Motor neuron (in vitro differentiated cells): ENCODE results near the gene ANGPTL7. TPM values are rescaled to one million over a fixed set of nuclear protein-coding genes. Genes with fewer than 3 reads are reported as not detected.
"Not testable (repeated sequence)": the region's sequence is repeated elsewhere in the genome, so short reads cannot be mapped to it uniquely, and the experiment has no call there.

ENCODE experiments used
- ATAC-seq, 8 experiments: fragments of 200-7000 bp; cut with Tn5 transposase; replicated peaks in 6 of 8; 2 replicates each; pipeline ENCODE4 v1.8.0; 2021; ENCODE audit warnings: mild to moderate bottlenecking in 8 of 8, moderate library complexity in 8 of 8
- H3K27ac ChIP-seq, 2 donors: fragments of 250-450 bp; sonication (Bioruptor Pico); 2 replicates each; pipeline ENCODE4 v1.9.0; 2021; ENCODE audit warnings: antibody characterized with exemption in 2 of 2, mild to moderate bottlenecking in 2 of 2, moderate library complexity in 1 of 2
- H3K4me1 ChIP-seq, 2 donors: fragments of 250-450 bp; sonication (Bioruptor Pico); replicated peaks in 1 of 2; 2 replicates each; pipeline ENCODE4 v1.6.1; 2021; ENCODE audit warnings: antibody characterized with exemption in 2 of 2, mild to moderate bottlenecking in 2 of 2, moderate library complexity in 1 of 2
- H3K4me3 ChIP-seq, 5 donors: fragments of 250-450 bp; sonication (Bioruptor Pico); 2 replicates each; pipeline ENCODE4 v1.9.0; 2021; ENCODE audit warnings: antibody characterized with exemption in 5 of 5, mild to moderate bottlenecking in 5 of 5, moderate library complexity in 4 of 5
- WGBS, 10 experiments: fragments of 450-650 bp; shearing (Covaris generic); methylation state at CpG; one replicate each; pipeline ENCODE4 v1.0.0; 2022; 5-methylcytosine and 5-hydroxymethylcytosine counted together
- in situ Hi-C, 9 experiments: fragments of 400-800 bp; cut with MboI; loops; one replicate each; pipeline ENCODE4 v1.15.0; 2021; ENCODE audit warnings: low sequenced_read_pairs in 9 of 9, low pct_unique_long_range_greater_than_20kb in 2 of 9; ENCODE audit not compliant: unreplicated experiment in 9 of 9
- total RNA-seq, 8 experiments: library from RNA; unstranded; fragments of 300-600 nt; gene quantifications; 2 replicates each; pipeline versions ENCODE4 v1.2.3 to v1.2.4, GENCODE V29; 2022

ANGPTL7 gene
- total RNA-seq, 8 experiments from 2014 or later, result 0.16 to 4.7 (median 0.68) TPM

- ATAC-seq, result no peak
- Histone ChIP-seq H3K4me3 (no peak overlapping the region), H3K27ac (no peak overlapping the region), H3K4me1 (peaks cover 0 to 12% of the 10 kb centered on the region in 2 donors)
- WGBS, 10 experiments, result 80 to 100% (median 95%) methylated on average over 2 to 3 of the region's 3 CpGs
- in situ Hi-C loops, result no loop called here
Measured at GRCh38 chr1:11153184-11153583, 36.0 kb upstream of the ANGPTL7 start.

- Histone ChIP-seq H3K4me1 (peaks cover 0 to 24% of the 10 kb centered on the region in 2 donors), H3K4me3 (no peak overlapping the region), H3K27ac (no peak overlapping the region)
- no peak for ATAC-seq
- WGBS, 10 experiments, result 93 to 100% (median 98%) methylated on average over 2 to 3 of the region's 3 CpGs; no CpG with 5 or more reads in 2 of the 10 experiments
- in situ Hi-C loops, result no loop called here
Measured at GRCh38 chr1:11156441-11156840, 32.7 kb upstream of the ANGPTL7 start.

- ATAC-seq, result no peak
- in situ Hi-C loops, result no loop called here
- Histone ChIP-seq H3K4me1 (peaks cover 0 to 24% of the 10 kb centered on the region in 2 donors), H3K4me3 (no peak overlapping the region), H3K27ac (no peak overlapping the region)
- WGBS, 10 experiments, result 73 to 100% (median 93%) methylated on average over 1 to 7 of the region's 7 CpGs; no CpG with 5 or more reads in 2 of the 10 experiments
Measured at GRCh38 chr1:11156963-11157362, 32.2 kb upstream of the ANGPTL7 start.

- WGBS, 10 experiments, result 70 to 90% (median 85%) methylated on average over 1 to 8 of the region's 8 CpGs; no CpG with 5 or more reads in 3 of the 10 experiments
- Histone ChIP-seq H3K4me3 (no peak overlapping the region), H3K4me1 (peaks cover 0 to 24% of the 10 kb centered on the region in 2 donors), H3K27ac (no peak overlapping the region)
- no peak for ATAC-seq
- in situ Hi-C loops, result no loop called here
Measured at GRCh38 chr1:11157394-11157793, 31.8 kb upstream of the ANGPTL7 start.

GRCh38 chr1:11157867-11158266 is 31.3 kb upstream of the ANGPTL7 start:
- in situ Hi-C loops, result no loop called here
- peaks cover 0 to 24% of the 10 kb centered on the region in 2 donors for H3K4me1 ChIP-seq
- H3K4me3 ChIP-seq, result no peak overlapping the region
- WGBS, 10 experiments, result 0 to 100% (median 54%) methylated on average over 1 to 2 of the region's 2 CpGs; no CpG with 5 or more reads in 3 of the 10 experiments
- no peak overlapping the region for H3K27ac ChIP-seq
- ATAC-seq, result peak; percentile 12 to 84 (median 61)

GRCh38 chr1:11158291-11158690 is 30.9 kb upstream of the ANGPTL7 start:
- Histone ChIP-seq H3K4me3 (no peak overlapping the region), H3K27ac (peak overlapping the region in 1 of 2 donors; percentile 27), H3K4me1 (peaks cover 0 to 24% of the 10 kb centered on the region in 2 donors)
- in situ Hi-C loops, result no loop called here
- peak in 3 of 8 experiments; percentile 7 to 44 (median 15) for ATAC-seq
- WGBS, 10 experiments, result 38 to 100% (median 89%) methylated on average over 1 to 3 of the region's 3 CpGs

- Histone ChIP-seq H3K4me1 (peaks cover 0 to 24% of the 10 kb centered on the region in 2 donors), H3K27ac (peak overlapping the region in 1 of 2 donors; percentile 45), H3K4me3 (no peak overlapping the region)
- peak; percentile 59 to 93 (median 79) for ATAC-seq
- in situ Hi-C loops, result no loop called here
- WGBS, 10 experiments, result 18 to 100% (median 78%) methylated on average over 1 to 3 of the region's 3 CpGs; no CpG with 5 or more reads in 3 of the 10 experiments
Measured at GRCh38 chr1:11158720-11159321, 30.3 kb upstream of the ANGPTL7 start.

GRCh38 chr1:11162752-11163151 is 26.4 kb upstream of the ANGPTL7 start:
- H3K27ac ChIP-seq, H3K4me3 ChIP-seq, in situ Hi-C loops, ATAC-seq: not testable (repeated sequence)
- peaks cover 0 to 16% of the 10 kb centered on the region in 2 donors for H3K4me1 ChIP-seq
- WGBS, 10 experiments, result no CpG with 5 or more reads among the region's 4 CpGs

- 96 to 100% (median 100%) methylated on average over 1 to 5 of the region's 5 CpGs; no CpG with 5 or more reads in 2 of the 10 experiments for whole genome bisulfite sequencing, 10 experiments
- ATAC-seq, H3K27ac ChIP-seq, H3K4me1 ChIP-seq, H3K4me3 ChIP-seq, in situ Hi-C loops: not testable (repeated sequence)
Measured at GRCh38 chr1:11166744-11167143, 22.4 kb upstream of the ANGPTL7 start.

GRCh38 chr1:11168731-11169130 is 20.4 kb upstream of the ANGPTL7 start:
- Histone ChIP-seq H3K4me1 (no peaks in the 10 kb centered on the region), H3K27ac (no peak overlapping the region), H3K4me3 (no peak overlapping the region)
- 80 to 100% (median 95%) methylated on average over 1 of the region's 1 CpG; no CpG with 5 or more reads in 4 of the 10 experiments for WGBS, 10 experiments
- ATAC-seq, result no peak
- in situ Hi-C loops, result no loop called here

GRCh38 chr1:11169202-11169601 is 20.0 kb upstream of the ANGPTL7 start:
- no peak overlapping the region for H3K4me3 ChIP-seq
- ATAC-seq, result no peak
- in situ Hi-C loops, result no loop called here
- H3K27ac ChIP-seq, result no peak overlapping the region
- no peaks in the 10 kb centered on the region for H3K4me1 ChIP-seq
- 84 to 100% (median 92%) methylated on average over 1 to 3 of the region's 3 CpGs; no CpG with 5 or more reads in 2 of the 10 experiments for WGBS, 10 experiments

GRCh38 chr1:11170102-11170501 is 19.1 kb upstream of the ANGPTL7 start:
- Histone ChIP-seq H3K27ac (no peak overlapping the region), H3K4me3 (no peak overlapping the region), H3K4me1 (no peaks in the 10 kb centered on the region)
- ATAC-seq, result no peak
- WGBS, 10 experiments, result 85 to 100% (median 92%) methylated on average over 1 to 2 of the region's 2 CpGs; no CpG with 5 or more reads in 3 of the 10 experiments
- in situ Hi-C loops, result no loop called here

- no peak overlapping the region for H3K4me3 ChIP-seq
- H3K4me1 ChIP-seq, result peaks cover 13 to 17% of the 10 kb centered on the region in 2 donors
- no peak for ATAC-seq
- 77 to 100% (median 86%) methylated on average over 1 to 7 of the region's 7 CpGs; no CpG with 5 or more reads in 1 of the 10 experiments for WGBS, 10 experiments
- H3K27ac ChIP-seq, result no peak overlapping the region
- in situ Hi-C loops, result no loop called here
Measured at GRCh38 chr1:11174261-11174942, 14.8 kb upstream of the ANGPTL7 start.
